Keratinocyte (primary cell): ENCODE measurements around the gene UPB1. TPM values are rescaled to one million over a fixed set of nuclear protein-coding genes. Genes with fewer than 3 reads are reported as not detected.

Experiments
- DNase-seq: peaks from one replicate; pipeline ENCODE4 v3.0.0-alpha.2; 2011; ENCODE audit warnings: low read depth, missing footprints, low spot score
- FAIRE-seq: peaks from 2 replicates; lab custom pipeline; 2011; peaks lifted over from hg19 to GRCh38; lab: Jason Lieb, UNC
- H2AFZ ChIP-seq: 2 replicates; pipeline ENCODE4 v1.6.0; 2012; ENCODE audit warnings: low read length, control low read depth, inconsistent platforms; ENCODE audit not compliant: control insufficient read depth
- H3K27ac ChIP-seq: 2 replicates; pipeline ENCODE4 v1.5.1; 2011; ENCODE audit warnings: low read length; ENCODE audit not compliant: control insufficient read depth, insufficient read depth
- H3K27me3 ChIP-seq: 3 replicates; pipeline ENCODE4 v1.6.0; 2011; ENCODE audit warnings: low read length; ENCODE audit not compliant: control insufficient read depth, insufficient read depth; ENCODE audit errors: extremely low read depth
- H3K36me3 ChIP-seq, 2 experiments: 2 replicates in 1 of 2; 3 replicates in 1 of 2; pipeline ENCODE4 v1.5.1; 2011; ENCODE audit warnings: low read length in 2 of 2, mild to moderate bottlenecking in 1 of 2; ENCODE audit not compliant: control insufficient read depth in 2 of 2, insufficient read depth in 2 of 2; ENCODE audit errors: extremely low read depth in 1 of 2
- H3K4me1 ChIP-seq: 3 replicates; pipeline ENCODE4 v1.5.1; 2011; ENCODE audit warnings: low read length; ENCODE audit not compliant: control insufficient read depth, insufficient read depth; ENCODE audit errors: extremely low read depth
- H3K4me2 ChIP-seq: 3 replicates; pipeline ENCODE4 v1.6.0; 2011; ENCODE audit warnings: low read depth, low read length; ENCODE audit not compliant: control insufficient read depth, insufficient read depth; ENCODE audit errors: extremely low read depth
- H3K4me3 ChIP-seq, 3 experiments: fragments of 200-600 bp in 1 of 3; sonication (generic) in 1 of 3; 2 replicates in 2 of 3; 3 replicates in 1 of 3; pipeline ENCODE4 v1.5.1; 2011 to 2016; ENCODE audit warnings: low read length in 3 of 3, mild to moderate bottlenecking in 3 of 3, control low read depth in 2 of 3, inconsistent platforms in 1 of 3, low read depth in 1 of 3, mixed read lengths in 1 of 3, mixed run types in 1 of 3, moderate library complexity in 1 of 3; ENCODE audit not compliant: control insufficient read depth in 2 of 3, insufficient read depth in 2 of 3; ENCODE audit errors: extremely low read depth in 1 of 3
- H3K79me2 ChIP-seq: 2 replicates; pipeline ENCODE4 v1.6.0; 2012; ENCODE audit warnings: low read length; ENCODE audit not compliant: control insufficient read depth, insufficient read depth
- H3K9ac ChIP-seq: 3 replicates; pipeline ENCODE4 v1.6.0; 2011; ENCODE audit warnings: low read length; ENCODE audit not compliant: control insufficient read depth, insufficient read depth; ENCODE audit errors: extremely low read depth
- H3K9me1 ChIP-seq: 3 replicates; pipeline ENCODE4 v1.6.0; 2011; ENCODE audit warnings: low read length; ENCODE audit not compliant: control insufficient read depth, insufficient read depth; ENCODE audit errors: extremely low read depth
- H3K9me3 ChIP-seq: 2 replicates; pipeline ENCODE4 v1.5.1; 2012; ENCODE audit warnings: low read depth, low read length; ENCODE audit not compliant: control insufficient read depth
- H4K20me1 ChIP-seq: 3 replicates; pipeline ENCODE4 v1.6.0; 2011; ENCODE audit warnings: low read length; ENCODE audit not compliant: control insufficient read depth, insufficient read depth; ENCODE audit errors: extremely low read depth
- EZH2 ChIP-seq: IDR thresholded peaks from one replicate; pipeline ENCODE4 v1.6.1; 2012; ENCODE audit warnings: inconsistent platforms, mild to moderate bottlenecking, low read length, moderate library complexity
- dilution Hi-C: fragments of 300-500 bp; cut with MboI; formaldehyde crosslinking; loops from one replicate; pipeline ENCODE4 v1.7.0; 2020; ENCODE audit warnings: low sequenced_read_pairs; ENCODE audit not compliant: extremely low pct_ligation_motif_present
- polyA plus RNA-seq, 5 experiments: library from polyadenylated mRNA; depleted of rRNA in 3 of 5; stranded (reverse) in 3 of 5; stranded (forward) in 1 of 5; unstranded in 1 of 5; fragments of >200 nt; gene quantifications; 1 replicate in 1 of 5; 2 replicates in 3 of 5; 3 replicates in 1 of 5; pipeline versions ENCODE4 v1.2.1 to v1.2.3, GENCODE V29; 2011 to 2012; ENCODE audit warnings: missing spikeins in 2 of 5, low read depth in 1 of 5, low replicate concordance in 1 of 5
- TF ChIP-seq, protein P1 (sequence below), 3 experiments: IDR thresholded peaks in 1 of 3; conservative IDR thresholded peaks in 1 of 3; optimal IDR thresholded peaks in 1 of 3; 2 replicates in 2 of 3; 3 replicates in 1 of 3; pipeline versions ENCODE3 to v1.5.1; 2011; ENCODE audit warnings: low read length in 3 of 3, mild to moderate bottlenecking in 3 of 3, moderate library complexity in 2 of 3, control low read depth in 1 of 3, inconsistent platforms in 1 of 3; ENCODE audit not compliant: insufficient read depth in 2 of 3; ENCODE audit errors: extremely low read depth in 1 of 3

The UPB1 gene
- polyA plus RNA-seq, 1 donor (not counting 4 experiments of a cell fraction or from before 2014, with no cell fraction given) = not detected

DNA sequence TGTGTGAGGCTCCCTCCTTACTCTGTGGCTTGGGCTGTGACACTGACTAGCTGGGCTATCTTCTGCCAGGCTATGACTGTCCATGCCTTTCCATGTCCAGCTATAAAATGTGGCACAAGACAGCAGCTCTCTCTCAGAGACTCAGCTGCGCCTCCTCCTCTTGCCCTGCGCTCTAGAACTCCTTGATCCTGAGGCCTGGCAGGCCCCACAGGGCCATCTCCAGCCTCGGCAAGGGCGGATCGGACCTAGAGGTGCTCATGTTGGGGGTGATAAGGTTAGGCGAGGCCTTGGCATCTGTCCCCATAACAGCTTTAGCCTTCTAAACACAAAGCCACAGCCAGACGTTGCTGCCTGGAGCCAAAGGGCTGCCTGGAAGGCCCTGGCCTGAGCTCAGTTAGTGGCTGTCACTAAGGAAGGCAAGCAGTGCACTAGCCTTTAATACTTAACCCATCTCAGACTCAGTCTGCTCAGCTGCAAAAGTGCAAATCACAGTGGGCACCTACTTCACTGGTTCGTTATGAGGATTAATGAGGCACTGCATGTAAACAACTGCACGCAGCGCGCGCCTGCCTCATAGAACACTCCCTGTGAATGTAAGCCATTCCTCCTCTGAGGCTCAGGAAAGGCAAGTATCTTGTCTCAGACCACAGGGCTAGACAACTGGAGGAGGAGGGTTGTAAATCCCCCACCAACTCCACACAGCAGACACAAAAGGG is 58.6 kb downstream of the UPB1 start:
- peak; percentile 9 for FAIRE-seq
- no peak for TF ChIP-seq EZH2
- TF ChIP-seq, protein P1, sequence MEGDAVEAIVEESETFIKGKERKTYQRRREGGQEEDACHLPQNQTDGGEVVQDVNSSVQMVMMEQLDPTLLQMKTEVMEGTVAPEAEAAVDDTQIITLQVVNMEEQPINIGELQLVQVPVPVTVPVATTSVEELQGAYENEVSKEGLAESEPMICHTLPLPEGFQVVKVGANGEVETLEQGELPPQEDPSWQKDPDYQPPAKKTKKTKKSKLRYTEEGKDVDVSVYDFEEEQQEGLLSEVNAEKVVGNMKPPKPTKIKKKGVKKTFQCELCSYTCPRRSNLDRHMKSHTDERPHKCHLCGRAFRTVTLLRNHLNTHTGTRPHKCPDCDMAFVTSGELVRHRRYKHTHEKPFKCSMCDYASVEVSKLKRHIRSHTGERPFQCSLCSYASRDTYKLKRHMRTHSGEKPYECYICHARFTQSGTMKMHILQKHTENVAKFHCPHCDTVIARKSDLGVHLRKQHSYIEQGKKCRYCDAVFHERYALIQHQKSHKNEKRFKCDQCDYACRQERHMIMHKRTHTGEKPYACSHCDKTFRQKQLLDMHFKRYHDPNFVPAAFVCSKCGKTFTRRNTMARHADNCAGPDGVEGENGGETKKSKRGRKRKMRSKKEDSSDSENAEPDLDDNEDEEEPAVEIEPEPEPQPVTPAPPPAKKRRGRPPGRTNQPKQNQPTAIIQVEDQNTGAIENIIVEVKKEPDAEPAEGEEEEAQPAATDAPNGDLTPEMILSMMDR (optimal IDR thresholded peaks at IDR 0.05 in 1 of 3, IDR thresholded peaks at IDR 0.05 in 1 of 3, conservative IDR thresholded peaks at IDR 0.05 in 1 of 3; ENCODE audit: extremely low read depth in 1 of 3, insufficient read depth in 2 of 3, low read length in 3 of 3) = no peak
- peak overlapping the region; percentile 69 to 84 (median 80) for H3K4me3 ChIP-seq
- DNase-seq = no peak
- peaks cover 82% of the 10 kb centered on the region for H3K79me2 ChIP-seq
- peak overlapping the region; percentile 99 for H3K9ac ChIP-seq
- H3K9me3 ChIP-seq = no peaks in the 10 kb centered on the region
- dilution Hi-C loops = no loop called here
- H3K27ac ChIP-seq = peak overlapping the region; percentile 66
- H4K20me1 ChIP-seq = no peaks in the 10 kb centered on the region
- H2AFZ ChIP-seq = peak overlapping the region; percentile 57
- peaks cover 24% of the 10 kb centered on the region for H3K4me1 ChIP-seq
- H3K27me3 ChIP-seq = no peaks in the 10 kb centered on the region
- H3K9me1 ChIP-seq = peaks cover 7% of the 10 kb centered on the region
- H3K36me3 ChIP-seq = peaks cover 5 to 25% of the 10 kb centered on the region in 2 experiments
- H3K4me2 ChIP-seq = peak overlapping the region; percentile 99

DNA sequence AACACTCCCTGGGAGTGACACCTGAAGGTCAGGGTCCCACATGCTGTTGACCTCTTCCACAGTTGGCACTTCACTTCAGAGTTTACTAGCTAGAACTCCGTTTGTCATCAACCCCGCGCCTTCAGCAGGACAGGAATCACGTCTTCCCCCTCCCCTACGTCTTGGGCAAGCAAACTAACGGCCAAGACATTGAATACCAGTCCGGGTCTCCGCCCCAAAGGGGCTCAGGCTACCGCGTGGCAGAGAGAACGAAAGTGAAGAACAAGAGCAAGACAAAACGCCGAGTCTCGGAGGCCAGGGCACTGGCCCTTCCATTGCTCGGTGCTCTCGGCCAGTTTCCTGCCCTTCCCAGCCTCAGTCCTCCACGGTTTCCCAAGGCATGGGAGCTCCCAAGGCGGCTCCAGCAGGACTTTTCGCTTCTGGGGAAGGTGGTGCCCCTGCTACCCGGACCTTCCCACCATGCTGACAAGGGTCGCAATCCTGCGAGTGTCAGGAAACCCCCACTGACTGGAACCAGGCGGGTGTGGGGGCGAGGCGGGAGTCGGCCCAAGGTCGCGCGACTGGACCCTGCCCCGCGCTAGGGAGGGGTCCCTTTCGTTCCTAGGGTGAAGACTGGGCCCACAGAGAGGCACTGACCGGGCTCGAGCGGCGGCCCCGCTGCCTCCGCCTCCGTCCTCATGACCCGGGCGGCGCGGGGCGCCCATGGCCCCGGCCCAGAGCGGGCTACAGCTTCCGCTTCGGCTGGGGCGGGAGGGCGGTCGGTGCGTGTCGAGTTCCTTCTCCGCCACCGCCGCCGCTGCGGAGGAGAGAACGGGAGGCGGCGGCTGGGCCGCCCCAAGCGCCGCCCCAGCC is 59.4 kb downstream of the UPB1 start, which contains the start of gene GUCD1:
Gene GUCD1 (minus strand): TSS at position 826 of the 852 bp plus-strand sequence. CDS start 147 bp downstream, at position 679.
- H3K9ac ChIP-seq = peak within 1 kb of the TSS; percentile 99
- dilution Hi-C loops = no loop called here
- H2AFZ ChIP-seq = peak within 1 kb of the TSS; percentile 98
- TF ChIP-seq, protein P1 (optimal IDR thresholded peaks at IDR 0.05 in 1 of 3, IDR thresholded peaks at IDR 0.05 in 1 of 3, conservative IDR thresholded peaks at IDR 0.05 in 1 of 3; ENCODE audit: extremely low read depth in 1 of 3, insufficient read depth in 2 of 3, low read length in 3 of 3) = no peak
- no peak for TF ChIP-seq EZH2
- H3K4me1 ChIP-seq = peaks cover 24% of the 10 kb centered on the region
- peaks cover 7% of the 10 kb centered on the region for H3K9me1 ChIP-seq
- no peaks in the 10 kb centered on the region for H3K27me3 ChIP-seq
- peak within 1 kb of the TSS; percentile 99 for H3K4me2 ChIP-seq
- no peaks in the 10 kb centered on the region for H4K20me1 ChIP-seq
- H3K36me3 ChIP-seq = peaks cover 13 to 29% of the 10 kb centered on the region in 2 experiments
- peak within 1 kb of the TSS; percentile 69 to 99 (median 87) for H3K4me3 ChIP-seq
- H3K79me2 ChIP-seq = peaks cover 83% of the 10 kb centered on the region
- peak within 1 kb of the TSS; percentile 98 for H3K27ac ChIP-seq
- FAIRE-seq = peak; percentile 23
- H3K9me3 ChIP-seq = no peaks in the 10 kb centered on the region
- no peak for DNase-seq
